Testis (tissue), 3 donors: ENCODE data around the gene KIF12. TPM values are rescaled to one million over a fixed set of nuclear protein-coding genes. Genes with fewer than 3 reads are reported as not detected.

Experiments used
- DNase-seq: peaks from one replicate; pipeline ENCODE4 v3.0.0-alpha.2; 2019
- H3K27ac ChIP-seq, 2 donors: fragments of 200-600 bp; sonication (generic); one replicate each; pipeline ENCODE4 v1.5.1; 2019
- H3K27me3 ChIP-seq: fragments of 200-600 bp; sonication (generic); one replicate; pipeline ENCODE4 v1.5.1; 2019
- H3K36me3 ChIP-seq: fragments of 200-600 bp; sonication (generic); one replicate; pipeline ENCODE4 v1.5.1; 2017; ENCODE audit warnings: low read depth; ENCODE audit errors: missing control alignments
- H3K4me1 ChIP-seq: fragments of 200-600 bp; sonication (generic); one replicate; pipeline ENCODE4 v1.5.1; 2019
- H3K4me3 ChIP-seq, 2 donors: fragments of 200-600 bp; sonication (generic); one replicate each; pipeline ENCODE4 v1.5.1; 2017 to 2019
- H3K9me3 ChIP-seq: fragments of 200-600 bp; sonication (generic); one replicate; pipeline ENCODE4 v1.5.1; 2017
- POLR2A ChIP-seq: fragments of 450-650 bp; IDR thresholded peaks from one replicate; pipeline ENCODE4 v1.6.1; 2017; ENCODE audit warnings: antibody characterized with exemption, mild to moderate bottlenecking, moderate library complexity
- WGBS, 2 donors: methylation state at CpG; one replicate each; pipeline ENCODE4 v1.1.5; 2018; 5-methylcytosine and 5-hydroxymethylcytosine counted together
- intact Hi-C: fragments of 100-400 bp; cut with DNase I; formaldehyde crosslinking; loops from one replicate; pipeline ENCODE4 v1.15.1; 2023; ENCODE audit warnings: low total_unique reads
- polyA plus RNA-seq: library from polyadenylated mRNA; stranded (reverse); fragments of 350-450 nt; fragmentation: Illumina TruSeq; extraction: RNeasy Lipid Tissue Mini Kit (QIAGEN cat#74804); gene quantifications from one replicate; pipeline ENCODE4 v1.2.3, GENCODE V29; 2014; ENCODE audit warnings: low read depth, low replicate concordance; ENCODE audit not compliant: insufficient read depth
- total RNA-seq, 2 donors: library from RNA; depleted of rRNA; stranded (reverse); fragments of >200 nt; gene quantifications; one replicate each; pipeline ENCODE4 v1.2.3, GENCODE V29; 2016
- TF ChIP-seq, protein P1 (sequence below), 3 experiments: fragments of 450-650 bp in 2 of 3; fragments of 200-600 bp in 1 of 3; sonication (generic) in 1 of 3; IDR thresholded peaks; one replicate each; pipeline ENCODE4 v1.5.1; 2016 to 2019; ENCODE audit warnings: antibody characterized with exemption in 3 of 3, mild to moderate bottlenecking in 2 of 3, moderate library complexity in 1 of 3

Gene KIF12
- total and polyA plus RNA-seq, 3 donors from 2014 or later, result 5.4 to 9.2 (median 7.1) TPM

DNA sequence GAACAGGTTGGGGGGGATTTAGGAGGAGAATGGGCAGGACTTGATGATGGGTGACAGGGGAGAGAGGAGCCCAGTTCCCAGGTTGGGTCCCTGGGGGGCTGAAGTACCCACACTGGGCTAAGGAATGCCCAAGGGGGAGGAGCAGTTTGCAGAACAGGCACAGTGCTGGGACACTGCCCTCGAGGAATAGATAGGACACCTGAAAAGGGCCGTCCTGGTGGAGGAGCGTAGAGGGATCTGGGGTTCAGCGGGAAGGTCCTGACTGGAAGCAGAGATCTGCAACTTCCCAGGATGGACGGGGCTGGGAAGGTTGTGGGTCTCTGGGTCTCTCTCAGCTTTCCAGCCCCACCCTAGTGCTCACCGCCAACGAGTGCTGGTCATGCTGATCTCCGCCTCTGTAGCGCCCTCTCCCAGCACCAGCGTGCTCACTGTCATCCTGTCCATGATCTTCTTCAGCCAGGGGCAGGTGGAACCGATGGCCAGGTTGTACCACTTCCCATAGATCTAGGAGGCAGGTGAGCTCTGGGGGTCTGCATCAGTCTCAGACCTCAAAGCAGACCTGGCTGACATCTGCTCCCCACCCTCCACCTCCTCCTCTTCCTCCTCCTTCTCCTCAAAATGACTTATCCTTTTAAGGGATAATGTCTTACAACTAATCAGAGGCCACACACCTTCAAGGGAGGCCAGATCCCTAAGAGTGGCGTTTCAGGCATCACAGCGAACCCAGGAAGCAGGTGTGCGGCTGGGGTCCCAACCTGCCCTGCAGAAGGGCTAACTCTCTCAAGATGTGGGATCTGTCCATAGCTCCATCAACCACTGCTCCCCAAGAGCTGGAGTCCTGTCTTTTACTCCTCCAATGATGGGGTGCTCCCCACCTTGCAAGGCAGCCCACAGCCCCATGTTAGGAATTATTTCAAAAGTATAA is 22.6 kb downstream of the KIF12 start:
- Histone ChIP-seq H3K4me1 (no peaks in the 10 kb centered on the region), H3K36me3 (no peaks in the 10 kb centered on the region), H3K9me3 (no peaks in the 10 kb centered on the region), H3K27ac (no peak overlapping the region), H3K27me3 (no peaks in the 10 kb centered on the region), H3K4me3 (no peak overlapping the region)
- TF ChIP-seq, protein P1, sequence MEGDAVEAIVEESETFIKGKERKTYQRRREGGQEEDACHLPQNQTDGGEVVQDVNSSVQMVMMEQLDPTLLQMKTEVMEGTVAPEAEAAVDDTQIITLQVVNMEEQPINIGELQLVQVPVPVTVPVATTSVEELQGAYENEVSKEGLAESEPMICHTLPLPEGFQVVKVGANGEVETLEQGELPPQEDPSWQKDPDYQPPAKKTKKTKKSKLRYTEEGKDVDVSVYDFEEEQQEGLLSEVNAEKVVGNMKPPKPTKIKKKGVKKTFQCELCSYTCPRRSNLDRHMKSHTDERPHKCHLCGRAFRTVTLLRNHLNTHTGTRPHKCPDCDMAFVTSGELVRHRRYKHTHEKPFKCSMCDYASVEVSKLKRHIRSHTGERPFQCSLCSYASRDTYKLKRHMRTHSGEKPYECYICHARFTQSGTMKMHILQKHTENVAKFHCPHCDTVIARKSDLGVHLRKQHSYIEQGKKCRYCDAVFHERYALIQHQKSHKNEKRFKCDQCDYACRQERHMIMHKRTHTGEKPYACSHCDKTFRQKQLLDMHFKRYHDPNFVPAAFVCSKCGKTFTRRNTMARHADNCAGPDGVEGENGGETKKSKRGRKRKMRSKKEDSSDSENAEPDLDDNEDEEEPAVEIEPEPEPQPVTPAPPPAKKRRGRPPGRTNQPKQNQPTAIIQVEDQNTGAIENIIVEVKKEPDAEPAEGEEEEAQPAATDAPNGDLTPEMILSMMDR (IDR thresholded peaks at IDR 0.05), result no peak
- no peak for TF ChIP-seq POLR2A
- WGBS, 2 donors, result 87 to 88% methylated on average over 10 to 14 of the region's 14 CpGs
- intact Hi-C loops, result no loop called here
- no peak for DNase-seq

DNA sequence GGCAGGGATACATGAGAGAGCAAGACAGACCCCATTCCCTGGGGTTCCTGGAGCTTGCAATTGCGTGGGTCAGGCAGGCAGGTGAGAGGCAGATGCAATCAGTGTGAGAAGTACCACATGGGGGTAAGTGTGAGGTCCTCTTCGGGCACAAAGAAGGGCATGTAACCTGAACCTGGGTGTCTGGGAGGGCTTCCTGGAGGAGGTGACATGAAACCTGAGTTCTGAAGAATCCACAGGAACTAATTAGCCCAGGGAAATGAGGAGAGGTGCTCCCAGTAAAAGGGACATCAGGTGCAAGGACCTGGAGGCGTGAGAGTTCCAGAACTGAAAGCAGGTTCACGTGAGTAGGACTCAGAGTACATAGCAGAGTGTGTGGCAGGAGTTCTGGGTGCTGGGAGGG is 23.5 kb downstream of the KIF12 start:
- Histone ChIP-seq H3K4me1 (no peaks in the 10 kb centered on the region), H3K27me3 (no peaks in the 10 kb centered on the region), H3K27ac (no peak overlapping the region), H3K9me3 (no peaks in the 10 kb centered on the region), H3K36me3 (no peaks in the 10 kb centered on the region), H3K4me3 (no peak overlapping the region)
- WGBS, 2 donors, result 69 to 80% methylated on average over 4 of the region's 4 CpGs
- DNase-seq, result no peak
- TF ChIP-seq, protein P1 (IDR thresholded peaks at IDR 0.05), result no peak
- no peak for TF ChIP-seq POLR2A
- intact Hi-C loops, result no loop called here

DNA sequence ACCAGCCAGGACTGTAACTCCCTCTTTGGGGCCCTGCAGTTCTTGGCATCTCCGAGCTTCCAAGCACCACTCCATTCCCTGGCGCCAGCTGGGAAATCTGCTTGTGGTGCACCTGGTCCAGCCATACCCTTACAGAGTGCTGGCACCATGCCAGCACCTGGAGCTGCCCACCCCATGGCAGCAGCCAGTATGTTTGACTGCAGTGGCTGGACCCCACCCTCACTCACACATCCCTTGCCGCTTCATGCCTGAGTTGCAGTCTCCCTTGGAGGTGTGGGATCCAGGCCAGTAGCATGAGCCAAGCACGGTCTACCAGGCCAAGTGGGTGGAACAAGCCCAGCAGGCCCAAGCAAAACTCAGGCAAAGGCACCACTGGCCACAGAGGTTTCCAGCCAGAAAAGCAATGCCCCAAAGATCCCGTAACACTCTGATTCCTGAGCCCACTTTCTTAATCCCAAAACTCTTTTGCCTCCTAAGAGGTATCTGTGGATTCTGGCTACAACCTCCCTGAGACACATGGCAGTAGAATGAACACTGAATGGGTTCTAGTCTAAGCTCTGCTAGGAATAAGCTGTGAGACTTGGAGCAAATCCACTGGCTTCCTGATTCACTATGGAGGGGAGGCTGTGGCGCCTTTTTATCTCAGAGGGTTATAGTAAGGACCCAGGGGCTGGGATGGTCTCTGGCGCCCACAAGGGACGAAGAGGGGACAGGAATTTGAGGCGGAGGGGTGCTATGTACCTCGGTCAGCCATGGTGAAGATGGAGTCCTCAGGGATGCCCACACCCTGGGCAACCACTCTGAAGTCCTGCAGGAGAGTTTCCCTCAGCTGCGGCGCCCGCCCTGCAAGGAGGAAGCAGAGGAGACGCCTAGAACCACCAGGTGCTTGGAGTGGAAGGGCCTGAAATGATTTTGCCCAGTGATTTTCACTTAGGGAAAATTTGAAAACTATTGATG is 26.6 kb downstream of the KIF12 start:
- WGBS, 2 donors, result 76 to 81% methylated on average over 11 to 13 of the region's 14 CpGs
- intact Hi-C loops, result no loop called here
- Histone ChIP-seq H3K4me1 (no peaks in the 10 kb centered on the region), H3K4me3 (no peak overlapping the region), H3K27me3 (no peaks in the 10 kb centered on the region), H3K27ac (no peak overlapping the region), H3K9me3 (no peaks in the 10 kb centered on the region), H3K36me3 (no peaks in the 10 kb centered on the region)
- DNase-seq, result peak; percentile 52
- TF ChIP-seq POLR2A, result no peak
- TF ChIP-seq, protein P1 (IDR thresholded peaks at IDR 0.05), result no peak

DNA sequence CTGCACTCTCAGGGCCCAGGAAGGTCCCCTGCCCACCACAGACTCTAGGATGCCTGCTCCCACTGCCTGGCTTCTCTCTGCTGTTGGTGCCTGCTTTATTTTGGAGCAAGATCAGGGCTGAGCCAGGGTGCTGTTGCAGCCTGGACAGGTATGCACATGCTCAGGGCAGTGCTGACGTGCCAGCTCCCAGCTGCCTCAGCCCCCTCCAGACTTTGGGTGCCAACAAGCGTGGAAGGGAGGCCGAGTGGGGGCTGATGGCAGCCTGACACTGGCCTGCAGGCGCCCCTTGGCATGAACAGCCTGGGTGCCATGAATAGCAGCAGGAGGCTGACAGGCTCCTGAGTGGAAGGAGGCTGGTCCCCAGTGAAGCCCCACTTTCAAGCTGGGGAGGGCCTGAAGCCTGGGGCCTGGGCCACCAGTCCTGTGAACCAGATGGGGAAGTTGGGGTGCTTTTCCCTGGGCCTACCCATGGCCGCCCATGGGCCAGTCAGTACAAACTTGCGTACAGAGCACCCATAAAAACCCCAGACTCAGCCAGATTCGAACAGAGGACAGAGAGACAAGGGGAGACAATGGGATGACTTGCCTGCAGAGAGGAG is 27.8 kb downstream of the KIF12 start:
- Histone ChIP-seq H3K4me3 (no peak overlapping the region), H3K4me1 (no peaks in the 10 kb centered on the region), H3K27me3 (no peaks in the 10 kb centered on the region), H3K27ac (no peak overlapping the region), H3K9me3 (no peaks in the 10 kb centered on the region), H3K36me3 (no peaks in the 10 kb centered on the region)
- TF ChIP-seq POLR2A, result no peak
- TF ChIP-seq, protein P1 (IDR thresholded peaks at IDR 0.05), result no peak
- WGBS, 2 donors, result 90 to 96% methylated on average over 3 to 7 of the region's 7 CpGs
- intact Hi-C loops, result no loop called here
- DNase-seq, result no peak
